HG03108 (cell line): ENCODE measurements around the gene MRPL33.

ENCODE experiments used
- ATAC-seq: cut with Tn5 transposase; IDR thresholded peaks from one replicate; pipeline ENCODE4 v1.9.1; 2021; ENCODE audit warnings: moderate library complexity; ENCODE audit not compliant: unreplicated experiment

MRPL33 gene

DNA sequence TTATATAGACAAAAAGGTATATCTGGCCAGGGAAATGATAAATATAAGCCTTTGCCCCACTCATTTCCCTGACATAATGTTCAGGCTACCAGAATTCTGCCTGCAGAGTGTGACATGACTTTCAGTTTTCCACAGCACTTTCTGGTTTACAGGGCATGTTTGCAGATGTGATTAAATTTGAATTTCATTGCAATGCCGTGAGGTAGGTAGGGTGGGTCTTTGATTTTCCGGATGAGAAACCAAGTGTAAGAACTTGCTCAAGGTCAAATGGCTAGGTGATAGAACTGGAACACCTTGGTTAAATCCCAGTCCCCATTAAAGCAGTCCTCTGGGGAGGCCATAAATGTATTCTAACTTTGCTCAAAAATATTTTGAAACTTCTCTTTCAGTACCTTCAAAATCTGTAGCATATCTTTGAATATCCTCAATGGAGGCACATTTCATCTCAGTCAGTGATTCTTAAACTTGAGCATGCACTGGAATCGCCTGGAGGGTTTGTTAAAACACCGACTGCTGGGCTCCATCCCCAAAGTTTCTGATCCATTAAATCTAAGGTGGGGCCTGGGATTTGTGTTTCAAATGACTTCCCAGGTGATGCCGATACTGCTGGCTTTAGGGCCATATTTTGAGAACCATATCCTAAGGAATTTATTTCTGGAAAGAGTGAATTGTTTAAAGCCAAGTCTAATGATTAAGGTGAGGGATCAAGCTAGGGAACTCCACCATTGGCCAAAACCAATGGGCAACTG lies 35.0 kb downstream of the MRPL33 start:
- ATAC-seq = no peak

DNA sequence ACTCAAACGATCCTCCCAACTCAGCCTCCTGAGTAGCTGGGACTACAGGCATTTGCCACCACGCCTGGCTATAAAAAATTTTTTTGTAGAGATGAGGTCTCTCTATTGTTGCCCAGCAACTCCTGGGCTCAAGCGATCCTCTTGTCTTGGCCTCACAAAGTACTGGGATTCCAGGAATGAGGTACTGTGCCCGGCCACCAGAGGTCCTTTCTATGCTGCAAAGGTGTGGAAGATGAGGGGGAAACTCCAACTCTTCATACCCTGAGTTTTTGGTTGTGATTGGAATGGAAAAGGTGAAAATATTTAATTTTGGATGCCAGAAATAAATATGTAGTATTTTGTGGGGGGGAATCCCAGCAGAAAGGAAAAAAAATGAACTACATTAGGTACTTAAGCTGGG lies 36.0 kb downstream of the MRPL33 start:
- ATAC-seq = no peak

GRCh38 chr2:27808418-27808817 lies 36.9 kb downstream of the MRPL33 start:
- ATAC-seq = no peak

- ATAC-seq = no peak
Measured at GRCh38 chr2:27808984-27809383, 37.5 kb downstream of the MRPL33 start.

- ATAC-seq = no peak
Measured at GRCh38 chr2:27809761-27810241, 38.3 kb downstream of the MRPL33 start.

DNA sequence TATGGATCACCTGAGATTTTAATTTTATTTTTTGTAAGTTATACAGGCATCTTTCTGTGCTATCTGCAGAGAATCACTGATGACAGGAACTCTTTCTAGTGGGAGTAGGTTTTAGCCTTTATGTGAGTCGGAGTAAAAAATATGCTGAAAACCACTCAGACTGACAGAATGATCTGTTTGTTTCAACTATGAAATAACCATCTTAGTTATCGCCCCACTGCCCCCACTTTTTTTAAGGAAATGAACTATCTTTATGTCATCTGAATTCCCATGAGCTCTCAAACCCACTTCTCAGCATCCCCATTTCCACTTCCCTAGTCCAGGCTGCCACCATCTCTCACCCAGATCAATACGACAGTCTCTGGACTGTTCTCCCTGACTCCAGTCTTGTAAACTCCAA lies 38.9 kb downstream of the MRPL33 start:
- ATAC-seq = no peak

- ATAC-seq = no peak
Measured at GRCh38 chr2:27811768-27812167, 40.2 kb downstream of the MRPL33 start.

DNA sequence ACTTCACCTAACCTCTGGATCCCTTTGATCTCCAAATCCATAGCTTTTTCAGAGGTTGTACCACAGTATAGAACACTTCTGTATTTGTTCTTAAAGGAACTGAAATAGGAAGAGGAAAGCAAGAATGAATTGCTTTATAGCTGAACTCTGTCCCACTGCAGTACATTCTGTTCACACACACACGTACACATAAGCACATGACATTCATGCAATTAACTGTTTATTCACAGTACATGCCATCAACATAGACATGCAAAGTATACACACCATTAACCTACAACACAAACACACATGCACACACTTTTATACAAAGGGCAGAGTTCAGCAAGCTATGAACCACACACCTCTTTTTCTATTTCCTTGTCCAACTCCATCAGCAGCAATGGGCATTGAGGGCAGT lies 43.2 kb downstream of the MRPL33 start:
- no peak for ATAC-seq

GRCh38 chr2:27815860-27816438 lies 44.4 kb downstream of the MRPL33 start:
- no peak for ATAC-seq

- no peak for ATAC-seq
Measured at GRCh38 chr2:27822049-27822448, 50.5 kb downstream of the MRPL33 start.

DNA sequence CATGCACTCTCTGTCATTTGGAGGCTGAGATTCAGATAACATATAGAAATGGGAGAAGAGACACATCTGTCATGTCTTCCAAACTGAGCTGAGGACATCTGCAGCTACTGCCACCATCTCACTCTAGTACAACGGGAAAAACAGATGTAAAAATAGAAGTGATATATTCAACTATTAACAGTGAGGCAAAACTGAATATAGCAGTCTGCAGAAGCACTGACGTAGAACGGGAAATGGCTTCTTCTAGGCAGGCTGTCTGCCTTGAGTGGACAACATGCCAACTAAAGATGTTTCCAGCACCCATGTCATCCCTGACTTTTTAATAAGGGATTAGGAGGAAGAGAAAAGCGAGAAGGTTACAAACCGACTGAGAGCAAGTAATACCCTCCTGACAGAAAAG lies 51.6 kb downstream of the MRPL33 start:
- ATAC-seq = no peak

DNA sequence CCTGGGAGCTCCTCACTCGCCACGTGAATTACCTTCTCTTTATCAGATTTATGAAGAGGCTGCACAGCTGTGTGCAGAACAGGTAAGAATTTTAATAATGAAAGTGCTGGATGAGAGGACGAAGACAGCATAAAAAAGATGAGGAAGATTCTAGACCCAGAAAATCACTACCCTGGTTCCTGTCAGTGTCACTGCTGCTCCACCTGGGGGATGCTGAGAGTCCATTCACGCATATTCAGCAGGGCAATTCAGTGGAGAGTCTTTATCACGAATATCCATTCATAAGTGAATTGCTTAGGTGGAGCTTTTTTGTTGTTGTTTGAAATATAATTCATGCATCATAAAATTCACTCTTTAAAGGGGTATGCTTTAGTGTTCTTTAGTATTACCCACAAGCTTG lies 52.0 kb downstream of the MRPL33 start:
- no peak for ATAC-seq

- no peak for ATAC-seq
Measured at GRCh38 chr2:27824401-27824800, 52.9 kb downstream of the MRPL33 start.

GRCh38 chr2:27828305-27828704 lies 56.8 kb downstream of the MRPL33 start:
- ATAC-seq = no peak
